Stomach smooth muscle (tissue), 2 donors: Measurements from ENCODE around the gene MSX2.

Source experiments
- H3K27ac ChIP-seq: one replicate; pipeline ENCODE4 v1.7.0; 2013; ENCODE audit warnings: mild to moderate bottlenecking, low read length, inconsistent platforms
- H3K27me3 ChIP-seq, 2 donors: one replicate each; pipeline ENCODE4 v1.7.0; 2013; ENCODE audit warnings: low read length in 2 of 2; ENCODE audit not compliant: insufficient read depth in 2 of 2, control insufficient read depth in 1 of 2
- H3K36me3 ChIP-seq, 2 donors: one replicate each; pipeline ENCODE4 v1.7.0; 2013; ENCODE audit warnings: low read length in 2 of 2; ENCODE audit not compliant: control insufficient read depth in 2 of 2, insufficient read depth in 2 of 2
- H3K4me1 ChIP-seq: one replicate; pipeline ENCODE4 v1.7.0; 2013; ENCODE audit warnings: low read length; ENCODE audit not compliant: control insufficient read depth, insufficient read depth
- H3K4me3 ChIP-seq, 2 donors: one replicate each; pipeline ENCODE4 v1.7.0; 2013; ENCODE audit warnings: low read length in 2 of 2
- H3K9ac ChIP-seq, 2 donors: one replicate each; pipeline ENCODE4 v1.7.0; 2013; ENCODE audit warnings: low read length in 2 of 2, mild to moderate bottlenecking in 1 of 2
- H3K9me3 ChIP-seq, 2 donors: one replicate each; pipeline ENCODE4 v1.7.0; 2013; ENCODE audit warnings: low read length in 2 of 2; ENCODE audit not compliant: control insufficient read depth in 2 of 2
- donor health status: healthy.
- donor health status: Pancreatic carcinoma.

MSX2 gene

GRCh38 chr5:174724484-174725260, at the start of gene MSX2:
Gene MSX2, plus strand, starts transcription at chr5:174724582. Its CDS starts 78 bp downstream, at chr5:174724660.
- peak within 1 kb of the TSS; percentile 73 to 74 for H3K4me3 ChIP-seq
- peaks cover 22% of the 10 kb centered on the region for H3K4me1 ChIP-seq
- H3K36me3 ChIP-seq: no peaks in the 10 kb centered on the region
- no peaks in the 10 kb centered on the region for H3K9me3 ChIP-seq
- H3K9ac ChIP-seq: no peak within 1 kb of the TSS
- H3K27ac ChIP-seq: no peak within 1 kb of the TSS
- H3K27me3 ChIP-seq: peaks cover 76 to 91% of the 10 kb centered on the region in 2 donors

- Histone ChIP-seq H3K4me3 (no peak overlapping the region), H3K27me3 (no peaks in the 10 kb centered on the region)
Measured at GRCh38 chr5:174675110-174675509, 49.3 kb upstream of the MSX2 start.

GRCh38 chr5:174675916-174676315, 48.5 kb upstream of the MSX2 start:
- peaks cover 3 to 4% of the 10 kb centered on the region in 2 donors for H3K9me3 ChIP-seq
- no peak overlapping the region for H3K27ac ChIP-seq
- no peak overlapping the region for H3K9ac ChIP-seq
- H3K36me3 ChIP-seq: no peaks in the 10 kb centered on the region
- no peaks in the 10 kb centered on the region for H3K4me1 ChIP-seq
- no peak overlapping the region for H3K4me3 ChIP-seq
- peaks cover 0 to 3% of the 10 kb centered on the region in 2 donors for H3K27me3 ChIP-seq

More at GRCh38 chr5:174675110-174675509, 49.3 kb upstream of the MSX2 start:
- Histone ChIP-seq H3K9me3 (peaks cover under 1 to 3% of the 10 kb centered on the region in 2 donors), H3K9ac (no peak overlapping the region), H3K27ac (no peak overlapping the region), H3K36me3 (no peaks in the 10 kb centered on the region), H3K4me1 (no peaks in the 10 kb centered on the region)

- Histone ChIP-seq H3K9me3 (peaks cover 3 to 5% of the 10 kb centered on the region in 2 donors), H3K36me3 (no peaks in the 10 kb centered on the region), H3K27me3 (peaks cover 0 to 3% of the 10 kb centered on the region in 2 donors), H3K4me3 (no peak overlapping the region), H3K9ac (no peak overlapping the region), H3K27ac (no peak overlapping the region), H3K4me1 (no peaks in the 10 kb centered on the region)
Measured at GRCh38 chr5:174678107-174678506, 46.3 kb upstream of the MSX2 start.

- Histone ChIP-seq H3K27me3 (peaks cover under 1 to 3% of the 10 kb centered on the region in 2 donors), H3K27ac (no peak overlapping the region), H3K36me3 (no peaks in the 10 kb centered on the region), H3K9ac (no peak overlapping the region), H3K4me1 (no peaks in the 10 kb centered on the region), H3K9me3 (peaks cover 3 to 5% of the 10 kb centered on the region in 2 donors), H3K4me3 (no peak overlapping the region)
Measured at GRCh38 chr5:174680901-174681565, 43.3 kb upstream of the MSX2 start.

GRCh38 chr5:174687503-174687902, 36.9 kb upstream of the MSX2 start:
- no peaks in the 10 kb centered on the region for H3K36me3 ChIP-seq
- H3K4me3 ChIP-seq: no peak overlapping the region
- no peak overlapping the region for H3K27ac ChIP-seq
- no peak overlapping the region for H3K9ac ChIP-seq
- no peaks in the 10 kb centered on the region for H3K9me3 ChIP-seq
- H3K27me3 ChIP-seq: peaks cover 26 to 38% of the 10 kb centered on the region in 2 donors
- no peaks in the 10 kb centered on the region for H3K4me1 ChIP-seq

- Histone ChIP-seq H3K4me1 (no peaks in the 10 kb centered on the region), H3K36me3 (no peaks in the 10 kb centered on the region), H3K9ac (no peak overlapping the region), H3K4me3 (no peak overlapping the region), H3K9me3 (no peaks in the 10 kb centered on the region), H3K27me3 (peaks cover 34 to 46% of the 10 kb centered on the region in 2 donors), H3K27ac (no peak overlapping the region)
Measured at GRCh38 chr5:174688441-174689354, 35.7 kb upstream of the MSX2 start.

- H3K36me3 ChIP-seq: no peaks in the 10 kb centered on the region
- no peaks in the 10 kb centered on the region for H3K4me1 ChIP-seq
- no peaks in the 10 kb centered on the region for H3K9me3 ChIP-seq
- H3K9ac ChIP-seq: no peak overlapping the region
- peaks cover 40 to 55% of the 10 kb centered on the region in 2 donors for H3K27me3 ChIP-seq
- no peak overlapping the region for H3K4me3 ChIP-seq
- no peak overlapping the region for H3K27ac ChIP-seq
Measured at GRCh38 chr5:174690271-174690670, 34.1 kb upstream of the MSX2 start.

GRCh38 chr5:174692381-174692780, 32.0 kb upstream of the MSX2 start:
- Histone ChIP-seq H3K4me1 (no peaks in the 10 kb centered on the region), H3K27me3 (peaks cover 43 to 50% of the 10 kb centered on the region in 2 donors), H3K4me3 (no peak overlapping the region), H3K27ac (no peak overlapping the region), H3K9me3 (no peaks in the 10 kb centered on the region), H3K9ac (no peak overlapping the region), H3K36me3 (no peaks in the 10 kb centered on the region)

- no peaks in the 10 kb centered on the region for H3K9me3 ChIP-seq
- no peak overlapping the region for H3K27ac ChIP-seq
- H3K27me3 ChIP-seq: peaks cover 41 to 46% of the 10 kb centered on the region in 2 donors
- no peaks in the 10 kb centered on the region for H3K4me1 ChIP-seq
- H3K36me3 ChIP-seq: no peaks in the 10 kb centered on the region
- H3K4me3 ChIP-seq: peak overlapping the region in 1 of 2 donors; percentile 35
- H3K9ac ChIP-seq: no peak overlapping the region
Measured at GRCh38 chr5:174692982-174693422, 31.4 kb upstream of the MSX2 start.
